CD4-positive, alpha-beta T cell treated with Interleukin-17A for 1 hour (primary cell): ENCODE measurements around the gene GLIS2.

ENCODE experiments used
- DNase-seq: peaks from one replicate; pipeline ENCODE4 v3.0.0-alpha.2; 2020

Gene GLIS2

DNA sequence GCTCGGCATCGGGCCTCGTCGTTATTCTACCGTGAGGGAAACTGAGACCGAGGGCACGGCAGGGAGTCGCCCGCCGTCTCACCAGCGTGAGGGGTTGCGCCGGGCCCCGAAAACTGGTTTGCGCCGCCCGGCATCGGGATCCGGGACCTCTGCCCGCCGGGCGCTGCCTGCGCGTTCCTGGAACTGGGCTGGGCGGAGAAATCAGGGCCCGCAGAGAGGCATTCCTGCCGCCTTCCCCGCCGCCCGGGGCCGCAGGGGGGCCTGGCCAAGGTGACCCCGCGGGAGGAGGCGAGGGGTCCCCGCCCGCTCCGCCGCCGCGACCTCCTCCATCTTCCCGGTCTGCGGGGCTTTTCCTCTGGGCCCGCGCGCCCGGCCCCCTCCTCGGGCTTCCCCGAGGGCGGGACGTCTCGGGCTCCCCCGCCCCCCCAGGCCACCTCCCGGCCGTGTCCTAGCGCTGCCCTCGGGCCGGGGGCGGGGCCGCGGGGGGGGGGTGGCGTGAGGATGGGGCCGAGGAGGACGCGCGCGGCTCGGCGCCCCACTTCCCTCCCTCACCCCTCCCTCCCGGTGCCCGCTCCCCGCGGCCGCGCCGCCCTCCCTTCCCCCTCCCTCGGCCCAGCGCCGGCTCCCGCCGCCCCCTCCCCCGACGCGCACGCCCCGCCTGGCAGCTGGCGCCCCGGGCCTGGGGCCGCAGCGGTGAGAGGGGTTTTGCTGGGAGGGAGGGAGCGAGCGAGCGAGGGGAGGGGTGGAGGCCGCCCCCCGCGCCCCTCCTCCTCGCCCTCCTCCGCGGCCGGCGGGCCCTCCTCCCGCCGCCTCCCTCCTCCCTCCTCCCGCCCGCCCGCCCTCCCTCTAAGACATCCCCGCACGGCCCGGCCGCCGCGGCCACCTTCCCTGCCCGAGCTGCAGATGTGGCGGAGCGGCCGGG, at the start of gene GLIS2:
Gene GLIS2, plus strand, starts transcription at position 882 of the 922 bp plus-strand sequence. CDS start 16,214 bp downstream, outside the sequence.
- peak; percentile 56 for DNase-seq

DNA sequence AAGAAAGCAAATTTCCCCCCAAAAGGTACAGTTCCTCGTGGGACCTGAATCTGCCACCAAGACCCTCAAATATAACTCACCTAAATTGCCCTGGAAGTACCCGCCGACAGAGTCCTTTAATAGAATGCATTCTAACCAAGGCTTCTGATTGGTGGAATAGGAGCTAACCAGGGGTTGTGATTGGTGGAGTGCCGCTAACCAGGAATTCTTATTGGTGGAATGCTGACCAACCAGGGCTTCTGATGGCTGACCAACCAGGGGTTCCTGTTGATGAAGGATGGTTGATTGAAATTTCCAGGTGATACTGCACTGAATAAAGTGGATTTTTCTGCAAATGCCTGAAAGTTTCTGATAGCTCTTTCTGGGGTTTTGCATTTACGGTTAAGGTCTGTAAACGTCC, 49.5 kb upstream of the GLIS2 start:
- peak; percentile 10 for DNase-seq

DNA sequence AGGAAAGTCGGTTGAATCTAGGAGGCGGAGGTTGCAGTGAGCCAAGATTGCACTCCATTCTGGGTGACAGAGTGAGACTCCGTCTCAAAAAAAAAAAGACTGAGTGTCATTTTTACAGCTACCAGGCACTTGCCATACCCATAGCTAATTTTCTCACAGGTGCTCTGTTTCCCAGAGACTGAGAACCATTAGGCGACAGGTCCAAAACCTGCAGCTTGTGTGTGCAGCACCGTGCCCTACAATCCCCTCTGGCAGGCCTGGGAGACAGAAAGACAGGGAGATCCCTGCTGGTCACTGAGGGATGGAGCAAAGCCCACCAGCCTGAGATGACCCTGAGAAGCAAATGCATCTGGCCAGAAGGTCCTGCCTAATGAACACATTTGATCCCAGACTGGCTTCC, 45.8 kb upstream of the GLIS2 start:
- DNase-seq: no peak

DNA sequence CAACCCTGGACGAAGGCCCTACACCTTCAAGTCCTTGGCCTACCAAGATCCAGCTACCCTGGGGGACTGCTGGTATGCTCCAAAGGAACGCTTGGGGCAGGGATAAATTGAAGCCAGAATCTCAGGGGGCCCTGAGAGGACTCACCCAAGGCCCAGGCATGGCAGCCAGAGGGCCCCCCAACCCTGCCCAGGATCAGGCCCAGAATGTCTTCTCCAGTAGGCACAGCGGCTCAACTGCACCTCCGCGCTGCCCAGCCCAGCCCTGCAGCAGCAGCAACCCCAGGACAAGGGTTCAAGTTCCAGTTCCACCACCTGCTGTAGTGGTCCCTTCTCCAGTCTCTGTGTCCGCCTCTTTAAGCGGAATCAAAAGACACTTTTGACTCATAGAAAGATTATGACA, 45.3 kb upstream of the GLIS2 start:
- no peak for DNase-seq

- peak; percentile 89 for DNase-seq
Measured at GRCh38 chr16:4271176-4272113, 44.4 kb upstream of the GLIS2 start.

DNA sequence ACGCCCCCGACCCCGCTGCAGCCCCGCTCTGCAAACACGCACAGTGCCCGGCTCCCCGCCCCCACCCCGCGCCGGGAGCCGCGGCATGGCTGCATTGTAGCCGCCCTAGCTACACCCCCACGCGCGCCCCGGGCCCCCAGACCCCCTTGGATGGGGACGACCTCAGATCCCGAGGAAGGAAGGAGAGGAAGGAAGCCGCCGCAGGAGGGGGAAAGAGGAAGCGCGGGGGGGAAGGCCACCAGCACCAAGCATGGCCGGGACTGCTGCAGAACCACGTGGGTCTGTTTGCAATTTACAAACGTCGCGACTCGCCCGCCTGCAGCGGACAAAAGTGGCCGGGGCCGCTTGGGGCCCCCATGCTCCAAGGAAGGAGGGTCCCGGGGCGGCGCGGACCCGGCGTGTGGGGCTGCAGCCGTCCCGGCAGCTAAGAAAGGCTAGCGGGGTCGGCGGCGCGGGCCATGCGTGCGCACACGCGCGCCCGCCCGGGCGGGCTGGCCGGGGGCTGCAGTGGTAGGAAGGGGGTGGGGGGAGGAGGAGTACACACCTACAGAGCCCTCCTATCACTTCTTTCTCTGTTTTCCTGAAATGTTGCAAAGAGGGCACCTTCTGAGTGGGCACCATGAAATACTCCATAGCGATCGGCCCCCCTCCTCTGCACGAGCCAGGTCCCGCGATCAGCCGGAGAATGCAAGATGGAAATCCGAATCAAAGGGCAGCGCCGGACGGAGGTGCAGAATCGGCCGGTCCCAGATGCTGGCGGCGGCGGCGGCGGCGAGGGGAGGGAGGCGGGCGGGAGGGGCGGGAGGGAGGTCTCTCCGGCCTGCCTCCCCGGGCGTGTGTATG, 43.5 kb upstream of the GLIS2 start:
- no peak for DNase-seq

- DNase-seq: peak; percentile 55
Measured at GRCh38 chr16:4273858-4274311, 42.0 kb upstream of the GLIS2 start.

DNA sequence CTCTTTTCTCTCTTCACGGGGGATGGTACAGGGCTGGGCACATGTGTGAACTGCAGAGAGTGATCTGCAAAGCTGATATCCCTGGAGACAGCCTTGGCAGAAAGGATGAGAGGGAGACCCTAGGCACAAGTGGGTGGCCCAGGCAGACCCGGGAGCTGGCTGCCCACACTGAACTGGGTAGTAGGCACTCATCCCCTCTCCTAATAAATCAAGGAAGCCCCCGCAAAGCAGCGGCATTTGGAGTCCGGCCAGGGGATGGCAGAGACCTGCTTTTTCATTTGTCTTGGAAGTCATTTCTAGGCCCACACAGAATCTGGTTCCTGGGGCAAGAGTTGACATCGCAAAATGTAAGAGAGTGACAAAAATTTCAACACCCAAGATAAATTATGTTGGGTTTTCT, 40.0 kb upstream of the GLIS2 start:
- no peak for DNase-seq

DNA sequence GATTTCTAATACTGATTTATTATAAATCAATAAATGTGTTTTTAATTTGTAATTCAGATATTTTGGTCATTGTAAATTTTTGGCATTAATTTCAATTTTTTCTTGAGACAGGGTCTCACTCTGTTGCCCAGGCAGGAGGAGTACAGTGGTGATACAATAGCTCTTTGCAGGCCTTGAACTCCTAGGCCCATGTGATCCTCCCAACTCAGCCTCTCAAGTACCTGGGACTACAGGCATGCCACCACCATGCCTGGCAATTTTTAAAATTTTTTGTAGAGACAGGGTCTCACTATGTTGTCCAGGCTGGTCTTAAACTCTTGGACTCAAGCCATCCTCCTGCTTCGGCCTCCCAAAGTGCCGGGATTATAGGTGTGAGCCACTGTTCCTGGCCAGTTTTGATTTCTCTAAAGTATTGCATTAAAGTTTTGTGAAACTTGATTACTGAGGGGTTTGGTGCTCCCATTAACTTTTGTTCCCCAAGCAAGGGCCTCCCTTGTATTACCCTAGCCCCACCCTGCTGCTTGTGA, 37.8 kb upstream of the GLIS2 start:
- DNase-seq: no peak

GRCh38 chr16:4280625-4281024, 35.2 kb upstream of the GLIS2 start:
- DNase-seq: no peak

DNA sequence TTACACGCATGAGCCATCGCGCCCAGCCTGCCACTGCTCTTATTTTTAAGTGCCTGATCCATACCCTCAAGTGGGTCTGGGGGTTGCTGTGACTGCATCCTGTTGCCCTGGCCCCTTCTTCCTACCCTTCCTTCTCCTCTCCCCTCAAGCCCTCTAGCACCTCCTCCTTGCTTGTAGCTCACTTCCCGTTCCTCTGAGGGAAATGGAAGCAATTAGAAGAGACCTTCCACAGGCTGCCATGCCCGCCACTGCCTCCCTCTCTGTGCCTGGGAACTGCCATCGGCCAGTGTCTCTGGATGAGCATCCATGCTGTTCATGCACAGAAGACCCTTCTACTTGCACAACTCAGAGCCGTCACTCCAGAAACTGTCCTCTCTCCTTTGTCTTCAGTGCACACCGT, 32.4 kb upstream of the GLIS2 start:
- DNase-seq: no peak

- DNase-seq: no peak
Measured at GRCh38 chr16:4283939-4284338, 31.9 kb upstream of the GLIS2 start.

DNA sequence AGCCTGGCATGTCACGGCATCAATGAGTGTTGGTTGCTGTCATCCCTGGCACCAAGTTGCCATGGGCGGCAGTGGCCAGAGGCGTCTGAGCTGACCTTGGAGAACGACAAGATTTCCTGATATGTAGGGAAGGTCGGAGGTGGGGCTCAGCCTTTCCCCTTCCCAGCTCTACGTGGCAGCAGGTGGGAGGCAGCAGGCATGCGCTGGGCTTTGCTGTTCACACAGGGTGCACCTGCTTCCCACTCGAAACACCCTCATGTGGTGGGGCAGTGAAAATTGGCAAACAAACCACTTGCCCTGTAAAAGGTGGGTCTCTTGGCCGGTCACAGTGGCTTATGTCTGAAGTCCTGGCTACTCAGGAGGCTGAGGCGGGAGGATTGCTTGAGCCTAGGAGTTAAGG, 30.7 kb upstream of the GLIS2 start:
- no peak for DNase-seq

DNA sequence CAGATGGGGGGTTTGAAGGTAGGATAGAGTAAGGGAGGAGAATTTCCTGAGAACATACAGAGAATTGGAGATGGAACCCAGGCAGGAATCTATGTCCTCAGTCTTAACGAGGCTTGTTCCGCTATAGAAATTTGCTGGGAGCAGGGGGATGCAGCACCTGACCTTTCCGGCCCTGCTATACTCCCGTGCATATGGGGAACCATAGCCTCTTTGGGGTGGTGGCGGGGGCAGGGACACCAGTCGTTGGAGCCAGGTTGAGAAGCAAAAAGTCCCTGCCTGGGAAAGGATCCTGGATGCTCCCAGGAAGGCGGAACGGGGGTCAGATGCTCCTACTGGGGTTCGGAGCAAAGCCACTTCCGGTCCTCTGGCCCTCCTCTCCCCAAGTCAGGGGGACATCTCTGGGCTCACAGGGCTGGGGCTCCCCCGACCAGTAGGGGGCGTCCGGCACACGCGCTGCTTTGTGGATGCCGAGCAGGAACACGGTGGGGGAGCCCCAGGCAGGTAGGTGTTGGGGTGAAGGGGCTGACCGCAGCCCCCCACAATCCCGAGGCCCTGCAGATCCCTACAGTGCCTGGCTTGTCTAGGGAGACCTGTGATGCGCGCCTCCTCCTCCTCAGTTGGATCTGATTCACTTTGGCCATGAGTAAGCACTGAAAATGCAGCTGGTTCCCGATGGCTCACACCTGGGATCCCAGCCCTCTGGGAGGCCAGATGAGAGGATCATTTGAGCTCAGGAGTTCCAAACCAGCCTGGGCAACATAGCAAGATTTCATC, 27.5 kb upstream of the GLIS2 start:
- peak; percentile 82 for DNase-seq

DNA sequence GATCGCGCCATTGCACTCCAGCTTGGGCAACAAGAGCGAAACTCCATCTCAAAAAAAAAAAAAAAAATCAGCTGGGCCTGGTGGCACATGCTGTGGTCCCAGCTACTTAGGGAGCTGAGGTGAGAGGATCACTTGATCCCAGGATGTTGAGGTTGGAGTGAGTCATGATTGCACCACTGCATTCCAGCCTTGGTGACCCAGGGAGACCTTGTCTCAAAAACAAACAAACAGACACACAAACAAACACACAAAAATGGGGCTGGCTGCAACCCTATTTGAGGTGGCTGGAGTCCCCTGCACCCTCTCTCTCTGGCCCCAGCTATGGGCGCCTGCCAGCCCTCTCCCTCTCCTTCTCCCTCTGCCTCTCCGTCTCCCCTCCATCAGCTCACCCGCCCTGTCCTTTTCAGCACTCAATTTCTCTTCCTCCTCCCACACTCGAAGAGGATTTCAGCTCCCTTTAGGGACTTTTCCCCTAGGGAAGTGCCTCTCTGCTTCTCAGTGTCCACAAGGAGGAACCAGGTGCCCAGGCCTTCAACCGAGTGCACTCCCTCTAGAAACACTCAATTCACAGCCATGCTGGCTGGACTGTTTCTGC, 25.5 kb upstream of the GLIS2 start:
- DNase-seq: no peak

DNA sequence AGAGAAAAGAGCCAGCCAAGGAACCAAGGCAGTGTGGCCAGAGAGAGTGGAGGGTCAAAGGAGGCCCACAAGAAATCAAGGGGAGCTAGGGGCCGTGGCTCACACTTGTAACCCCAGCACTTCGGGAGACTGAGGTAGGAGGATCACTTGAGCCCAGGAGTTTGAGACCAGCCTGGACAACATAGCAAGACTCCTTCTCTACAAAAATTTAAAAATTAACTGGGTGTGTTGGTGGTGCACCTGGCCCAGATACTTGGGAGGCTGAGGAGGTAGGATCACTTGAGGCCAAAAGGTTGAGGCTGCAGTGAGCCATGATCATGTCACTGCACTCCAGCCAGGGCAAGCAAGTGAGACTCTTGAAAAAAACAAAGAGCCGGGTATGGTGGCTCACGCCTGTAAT, 24.2 kb upstream of the GLIS2 start:
- no peak for DNase-seq

DNA sequence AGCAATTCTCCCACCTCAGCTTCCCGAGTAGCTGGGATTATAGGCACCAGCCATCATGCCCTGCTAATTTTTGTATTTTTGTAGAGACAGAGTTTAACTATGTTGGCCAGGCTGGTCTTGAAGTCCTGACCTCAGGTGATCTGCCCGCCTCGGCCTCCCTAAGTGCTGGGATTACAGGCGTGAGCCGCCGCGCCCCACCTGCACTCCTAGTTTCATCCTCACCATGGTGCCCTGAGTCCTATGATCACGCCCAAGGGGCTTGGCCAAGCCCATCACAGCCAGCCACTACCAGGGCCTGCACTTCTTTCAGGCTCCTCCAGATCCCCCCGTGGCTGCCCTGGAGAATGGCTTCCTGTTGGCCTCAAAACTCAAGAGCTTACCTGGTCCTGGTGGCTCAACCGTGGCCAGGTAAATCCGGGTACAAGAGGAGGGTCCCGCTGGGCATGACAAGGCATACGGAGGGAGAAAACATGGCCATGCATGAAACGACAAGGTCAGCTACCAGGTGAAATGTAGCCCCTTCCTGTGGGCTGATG, 22.6 kb upstream of the GLIS2 start:
- DNase-seq: no peak

DNA sequence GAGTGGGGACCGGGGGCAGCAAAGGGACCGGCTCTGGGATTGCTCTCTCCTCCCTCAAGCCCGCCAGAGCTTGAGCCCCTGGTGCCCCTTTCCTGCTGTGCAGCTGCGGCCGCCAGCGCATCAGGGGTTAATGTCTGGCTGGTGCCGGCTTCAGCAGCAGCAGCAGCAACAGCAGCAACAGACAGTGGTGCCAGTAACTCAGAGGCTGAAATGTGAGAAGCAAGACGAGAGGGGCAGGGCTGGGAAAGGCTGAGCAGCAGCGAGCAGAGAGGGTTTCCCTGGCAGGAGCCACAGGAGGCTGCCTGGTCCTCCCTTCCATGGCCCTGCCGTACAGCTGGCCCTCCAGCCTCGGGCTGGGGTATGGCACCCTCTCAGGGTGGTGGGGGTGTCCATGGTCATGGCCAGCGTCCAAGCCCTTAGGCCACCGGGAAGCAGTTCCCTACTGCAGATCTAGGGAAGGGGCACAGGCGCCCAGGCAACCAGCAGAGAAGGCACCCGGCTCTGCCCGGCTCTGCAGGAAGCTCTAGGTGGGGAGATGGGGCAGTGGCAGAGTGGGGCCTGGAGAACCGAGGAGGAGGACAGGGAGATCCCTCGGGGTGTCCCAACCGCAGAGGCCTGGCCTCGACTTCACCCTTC, 21.9 kb upstream of the GLIS2 start:
- DNase-seq: no peak

DNA sequence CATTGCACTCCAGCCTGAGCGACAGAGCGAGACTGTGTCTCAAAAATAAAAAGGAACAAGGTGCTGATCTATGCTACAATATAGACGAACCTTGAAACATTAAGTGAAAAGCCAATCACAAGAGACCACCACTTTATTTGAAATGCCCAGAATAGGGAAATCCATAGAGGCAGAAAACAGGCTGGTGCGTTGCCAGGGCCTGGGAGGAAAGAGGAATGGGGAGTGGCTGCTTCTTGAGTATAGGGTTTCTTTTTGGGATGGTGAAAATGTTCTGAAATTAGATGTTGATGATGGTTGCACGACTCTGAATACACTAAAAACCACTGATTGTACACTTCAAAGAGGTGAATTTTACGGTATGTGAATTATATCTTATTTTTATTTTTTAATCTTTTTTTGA, 20.3 kb upstream of the GLIS2 start:
- DNase-seq: no peak

DNA sequence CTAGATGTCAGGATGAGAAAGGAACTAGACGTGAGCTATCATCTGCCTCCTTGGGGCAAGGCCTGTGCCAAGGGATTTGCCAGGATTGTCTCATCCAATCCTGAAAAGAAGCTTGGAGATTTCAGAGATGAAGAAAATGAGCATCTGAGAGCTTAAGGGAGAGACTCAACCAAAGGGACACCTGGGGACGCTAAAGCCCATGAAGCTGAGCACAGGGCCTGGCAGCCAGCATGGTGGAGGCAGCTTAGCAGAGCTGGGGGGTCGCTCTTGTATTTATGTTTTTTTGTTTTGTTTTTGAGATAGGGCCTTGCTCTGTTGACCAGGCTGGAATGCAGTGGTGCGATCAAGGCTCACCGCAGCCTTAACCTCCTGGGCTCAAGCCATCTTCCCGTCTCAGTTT, 18.4 kb upstream of the GLIS2 start:
- DNase-seq: no peak
